AG04450 (cell line): ENCODE measurements around the gene DOK5. TPM values are rescaled to one million over a fixed set of nuclear protein-coding genes. Genes with fewer than 3 reads are reported as not detected.

Source experiments
- CTCF ChIA-PET: fragments of 300-600, 350-600 bp; formaldehyde crosslinking; extraction: SDS; loops from one replicate; lab custom pipeline; 2022; ENCODE audit warnings: antibody characterized with exemption, inconsistent platforms; lab: Charles Lee
- POLR2A ChIA-PET: fragments of 350-600 bp; formaldehyde crosslinking; extraction: SDS; loops from one replicate; lab custom pipeline; 2021; ENCODE audit warnings: antibody characterized with exemption, inconsistent platforms; lab: Yijun Ruan, JAX
- DNase-seq: peaks from one replicate; pipeline ENCODE4 v3.0.0-alpha.2; 2011; ENCODE audit warnings: low read depth, low spot score
- H3K27ac ChIP-seq: one replicate; pipeline ENCODE4 v1.5.1; 2012; ENCODE audit warnings: low read depth, low read length, control low read depth
- H3K27me3 ChIP-seq: one replicate; pipeline ENCODE4 v1.6.0; 2012; ENCODE audit warnings: low read length; ENCODE audit not compliant: control insufficient read depth, insufficient read depth
- H3K4me3 ChIP-seq: 2 replicates; pipeline ENCODE4 v1.5.1; 2011; ENCODE audit warnings: mild to moderate bottlenecking, low read depth, low read length, control low read depth
- H3K9me3 ChIP-seq: 2 replicates; pipeline ENCODE4 v1.5.1; 2012; ENCODE audit warnings: low read length; ENCODE audit not compliant: control insufficient read depth, insufficient read depth
- CTCF ChIP-seq: IDR thresholded peaks from 2 replicates; pipeline ENCODE4 v1.5.1; 2011; ENCODE audit warnings: low read depth, low read length, control low read depth, inconsistent platforms
- polyA plus RNA-seq: library from polyadenylated mRNA; depleted of rRNA; stranded (reverse); fragments of >200 nt; gene quantifications from 2 replicates; pipeline ENCODE4 v1.2.3, GENCODE V29; 2011

DOK5 gene
- polyA plus RNA-seq, 1 experiment = 1.9 TPM

GRCh38 chr20:54665812-54666211 is 190.4 kb downstream of the DOK5 start:
- Histone ChIP-seq H3K27ac (no peak overlapping the region), H3K9me3 (no peaks in the 10 kb centered on the region), H3K27me3 (no peaks in the 10 kb centered on the region), H3K4me3 (no peak overlapping the region)
- ChIA-PET CTCF (interaction anchor here (0.6 to 1.5 kb wide), 2 partner anchors 14 to 16 kb away, joined by 3 to 5 read pairs; no protein-coding TSS in a partner anchor), POLR2A (no interaction called here)
- TF ChIP-seq CTCF = no peak
- DNase-seq = no peak

- DNase-seq = no peak
- POLR2A ChIA-PET = no interaction called here
- CTCF ChIA-PET = interaction anchor here (0.6 to 2.9 kb wide), 8 partner anchors 10 to 1675 kb away, joined by 3 to 32 read pairs (median 4); no protein-coding TSS in a partner anchor
- no peak overlapping the region for H3K27ac ChIP-seq
- H3K9me3 ChIP-seq = no peaks in the 10 kb centered on the region
- no peak overlapping the region for H3K4me3 ChIP-seq
- TF ChIP-seq CTCF = peak; percentile 71
- H3K27me3 ChIP-seq = no peaks in the 10 kb centered on the region
Observed at GRCh38 chr20:54668271-54669039, 193.1 kb downstream of the DOK5 start.

- H3K4me3 ChIP-seq = no peak overlapping the region
- no peak for DNase-seq
- no peaks in the 10 kb centered on the region for H3K27me3 ChIP-seq
- ChIA-PET POLR2A (no interaction called here), CTCF (interaction anchor here (0.8 to 2.9 kb wide), 6 partner anchors 10 to 1675 kb away, joined by 3 to 32 read pairs (median 4); no protein-coding TSS in a partner anchor)
- no peak overlapping the region for H3K27ac ChIP-seq
- no peaks in the 10 kb centered on the region for H3K9me3 ChIP-seq
- no peak for TF ChIP-seq CTCF
Observed at GRCh38 chr20:54669040-54669363, 193.6 kb downstream of the DOK5 start.

- H3K9me3 ChIP-seq = no peaks in the 10 kb centered on the region
- H3K4me3 ChIP-seq = no peak overlapping the region
- no peak for TF ChIP-seq CTCF
- ChIA-PET POLR2A (no interaction called here), CTCF (no interaction called here)
- H3K27me3 ChIP-seq = no peaks in the 10 kb centered on the region
- no peak for DNase-seq
- H3K27ac ChIP-seq = no peak overlapping the region
Observed at GRCh38 chr20:54678253-54678652, 202.9 kb downstream of the DOK5 start.

- ChIA-PET POLR2A (no interaction called here), CTCF (interaction anchor here (0.6 to 4.8 kb wide), 15 partner anchors 10 to 1666 kb away, joined by 3 to 44 read pairs (median 4); partner anchors contain the start of gene MC3R)
- Histone ChIP-seq H3K27me3 (no peaks in the 10 kb centered on the region), H3K4me3 (no peak overlapping the region), H3K9me3 (no peaks in the 10 kb centered on the region), H3K27ac (no peak overlapping the region)
- no peak for TF ChIP-seq CTCF
- DNase-seq = no peak
Observed at GRCh38 chr20:54680439-54680838, 205.0 kb downstream of the DOK5 start.
